Middle frontal gyrus (tissue), 1 donor: Measurements from ENCODE around the gene ABCA5.
"Not testable (repeated sequence)": the region's sequence is repeated elsewhere in the genome, so short reads cannot be mapped to it uniquely, and the experiment has no call there.

Source experiments
- DNase-seq: peaks from one replicate; pipeline ENCODE4 v3.0.0-alpha.2; 2015; ENCODE audit warnings: low spot score; ENCODE audit errors: extremely low spot score

ABCA5 gene

GRCh38 chr17:69325518-69326376 is 1.2 kb downstream of the ABCA5 start:
- DNase-seq, result no peak

- no peak for DNase-seq
These were observed 3.1 kb downstream of the ABCA5 start for GRCh38 chr17:69323806-69324205.

GRCh38 chr17:69320908-69321238 is 6.1 kb downstream of the ABCA5 start:
- no peak for DNase-seq

- no peak for DNase-seq
These were observed 6.6 kb downstream of the ABCA5 start for GRCh38 chr17:69320210-69320907.

GRCh38 chr17:69317625-69318024 is 9.3 kb downstream of the ABCA5 start:
- no peak for DNase-seq

- DNase-seq, result no peak
These were observed 12.5 kb downstream of the ABCA5 start for GRCh38 chr17:69314246-69315065.

- no peak for DNase-seq
These were observed 21.8 kb downstream of the ABCA5 start for GRCh38 chr17:69305177-69305576.

GRCh38 chr17:69302682-69303081 is 24.3 kb downstream of the ABCA5 start:
- DNase-seq, result no peak

- DNase-seq, result no peak
These were observed 26.7 kb downstream of the ABCA5 start for GRCh38 chr17:69300222-69300621.

GRCh38 chr17:69298120-69298722 is 28.7 kb downstream of the ABCA5 start:
- DNase-seq, result not testable (repeated sequence)

- no peak for DNase-seq
These were observed 39.8 kb downstream of the ABCA5 start for GRCh38 chr17:69287168-69287567.

- no peak for DNase-seq
These were observed 40.7 kb downstream of the ABCA5 start for GRCh38 chr17:69286257-69286656.

GRCh38 chr17:69284646-69285045 is 42.3 kb downstream of the ABCA5 start:
- DNase-seq, result no peak

GRCh38 chr17:69282002-69282401 is 44.9 kb downstream of the ABCA5 start:
- DNase-seq, result no peak

GRCh38 chr17:69276279-69276678 is 50.7 kb downstream of the ABCA5 start:
- not testable (repeated sequence) for DNase-seq

- no peak for DNase-seq
These were observed 51.2 kb downstream of the ABCA5 start for GRCh38 chr17:69275751-69276150.

- no peak for DNase-seq
These were observed 55.9 kb downstream of the ABCA5 start for GRCh38 chr17:69271023-69271422.

- peak; percentile 8 for DNase-seq
These were observed 57.6 kb downstream of the ABCA5 start for GRCh38 chr17:69269131-69269998.

- DNase-seq, result no peak
These were observed 58.4 kb downstream of the ABCA5 start for GRCh38 chr17:69268543-69269014.

- no peak for DNase-seq
These were observed 59.7 kb downstream of the ABCA5 start for GRCh38 chr17:69267219-69267618.
